Stimulated activated CD8-positive, alpha-beta memory T cell treated with anti-CD3 and anti-CD28 coated beads, Interleukin-7, amount 100 ng/mL, for 1 hour (primary cell): ENCODE data around the gene AGFG1.
"Not testable (repeated sequence)": the region's sequence is repeated elsewhere in the genome, so short reads cannot be mapped to it uniquely, and the experiment has no call there.

Experiments used
- DNase-seq, 2 donors: peaks; one replicate each; pipeline ENCODE4 v3.0.0-alpha.2; 2020; ENCODE audit warnings: low read depth in 2 of 2

AGFG1 gene

GRCh38 chr2:227499627-227500300, 27.8 kb downstream of the AGFG1 start:
- DNase-seq, result no peak

- DNase-seq, result no peak
Measured at GRCh38 chr2:227500301-227500630, 28.3 kb downstream of the AGFG1 start.

- DNase-seq, result no peak
Measured at GRCh38 chr2:227503433-227504406, 31.8 kb downstream of the AGFG1 start.

- DNase-seq, result no peak
Measured at GRCh38 chr2:227504700-227505099, 32.7 kb downstream of the AGFG1 start.

- no peak for DNase-seq
Measured at GRCh38 chr2:227506456-227506855, 34.5 kb downstream of the AGFG1 start.

- no peak for DNase-seq
Measured at GRCh38 chr2:227507963-227508362, 36.0 kb downstream of the AGFG1 start.

- no peak for DNase-seq
Measured at GRCh38 chr2:227509076-227509475, 37.1 kb downstream of the AGFG1 start.

GRCh38 chr2:227509824-227510619, 38.1 kb downstream of the AGFG1 start:
- DNase-seq, result no peak

GRCh38 chr2:227510620-227510958, 38.6 kb downstream of the AGFG1 start:
- no peak for DNase-seq

- no peak for DNase-seq
Measured at GRCh38 chr2:227511239-227511930, 39.4 kb downstream of the AGFG1 start.

GRCh38 chr2:227511955-227512354, 40.0 kb downstream of the AGFG1 start:
- DNase-seq, result no peak

- DNase-seq, result no peak
Measured at GRCh38 chr2:227513113-227513512, 41.2 kb downstream of the AGFG1 start.

GRCh38 chr2:227515742-227516141, 43.8 kb downstream of the AGFG1 start:
- DNase-seq, result no peak

GRCh38 chr2:227517724-227518123, 45.8 kb downstream of the AGFG1 start:
- DNase-seq, result no peak

- DNase-seq, result not testable (repeated sequence)
Measured at GRCh38 chr2:227518278-227518865, 46.4 kb downstream of the AGFG1 start.

- not testable (repeated sequence) for DNase-seq
Measured at GRCh38 chr2:227521178-227521577, 49.2 kb downstream of the AGFG1 start.

- no peak for DNase-seq
Measured at GRCh38 chr2:227524665-227525064, 52.7 kb downstream of the AGFG1 start.

GRCh38 chr2:227527351-227527750, 55.4 kb downstream of the AGFG1 start:
- DNase-seq, result no peak

GRCh38 chr2:227528803-227529202, 56.8 kb downstream of the AGFG1 start:
- no peak for DNase-seq

- DNase-seq, result no peak
Measured at GRCh38 chr2:227529871-227530270, 57.9 kb downstream of the AGFG1 start.

GRCh38 chr2:227534714-227535113, 62.8 kb downstream of the AGFG1 start:
- DNase-seq, result no peak
